HepG2 (cell line): Measurements from ENCODE around the gene CFAP210. TPM values are rescaled to one million over a fixed set of nuclear protein-coding genes. Genes with fewer than 3 reads are reported as not detected.

Experiments used
- ATAC-seq: fragments of 200-7000 bp; cut with Tn5 transposase; 3 replicates; pipeline ENCODE4 v1.9.1; 2020; ENCODE audit warnings: mild to moderate bottlenecking, moderate library complexity
- BruUV-seq: library from RNA; stranded (reverse); fragments of 400-500 nt; replicated peaks from 2 replicates; lab custom pipeline; 2021; lab: Mats Ljungman, UMichigan
- CTCF ChIA-PET: fragments of 300-600 bp; formaldehyde crosslinking; extraction: SDS; loops from one replicate; lab custom pipeline; 2021; ENCODE audit warnings: low total read pairs, inconsistent platforms, low intra/inter-chr PET ratio; lab: Yijun Ruan, JAX
- POLR2A ChIA-PET: fragments of 350-600 bp; sonication (Branson Sonifier 250); formaldehyde crosslinking; loops from one replicate; lab custom pipeline; 2020; ENCODE audit warnings: antibody characterized with exemption, inconsistent platforms; lab: Yijun Ruan, JAX
- DNase-seq: peaks from one replicate; pipeline ENCODE4 v3.0.0-alpha.2; 2015; ENCODE audit warnings: low spot score
- FAIRE-seq: peaks from 3 replicates; lab custom pipeline; 2011; peaks lifted over from hg19 to GRCh38; lab: Jason Lieb, UNC
- H2AFZ ChIP-seq: one replicate; pipeline ENCODE4 v1.6.1; 2011; ENCODE audit warnings: low read length, inconsistent platforms
- H3K27ac ChIP-seq: fragments of 300-600 bp; 3 replicates; pipeline ENCODE4 v1.8.0; 2011; ENCODE audit warnings: mixed run types, mild to moderate bottlenecking, mixed read lengths, low read length, inconsistent platforms; ENCODE audit not compliant: insufficient read depth; ENCODE audit errors: extremely low read length
- H3K27me3 ChIP-seq, 2 experiments: fragments of 200-600 bp in 1 of 2; 2 replicates in 1 of 2; 3 replicates in 1 of 2; pipeline versions ENCODE4 v1.6.0 to v1.8.0; 2011; ENCODE audit warnings: low read length in 2 of 2, mild to moderate bottlenecking in 2 of 2, moderate library complexity in 2 of 2, inconsistent platforms in 1 of 2; ENCODE audit not compliant: insufficient read depth in 2 of 2, control insufficient read depth in 1 of 2
- H3K36me3 ChIP-seq, 2 experiments: fragments of 200-600 bp in 1 of 2; replicated peaks in 1 of 2; 2 replicates in 1 of 2; 3 replicates in 1 of 2; pipeline versions ENCODE4 v1.5.1 to v1.8.0; 2011; ENCODE audit warnings: low read length in 2 of 2, inconsistent platforms in 1 of 2; ENCODE audit not compliant: insufficient read depth in 2 of 2, control insufficient read depth in 1 of 2
- H3K4me1 ChIP-seq: 2 replicates; pipeline ENCODE4 v1.5.1; 2012; ENCODE audit warnings: low read length, inconsistent platforms; ENCODE audit not compliant: insufficient read depth
- H3K4me2 ChIP-seq: 2 replicates; pipeline ENCODE4 v1.6.0; 2011; ENCODE audit warnings: low read depth, low read length, inconsistent platforms
- H3K4me3 ChIP-seq, 3 experiments: fragments of 200-600 bp in 1 of 3; sonication (generic), shearing (Covaris generic) in 1 of 3; replicated peaks in 1 of 3; 2 replicates each; pipeline ENCODE4 v1.5.1; 2011 to 2016; ENCODE audit warnings: low read length in 3 of 3, inconsistent platforms in 2 of 3, low read depth in 2 of 3, mild to moderate bottlenecking in 2 of 3, control low read depth in 1 of 3, mixed read lengths in 1 of 3; ENCODE audit not compliant: insufficient read depth in 1 of 3
- H3K79me2 ChIP-seq: one replicate; pipeline ENCODE4 v1.6.1; 2011; ENCODE audit warnings: low read length, inconsistent platforms; ENCODE audit not compliant: insufficient read depth
- H3K9ac ChIP-seq: 2 replicates; pipeline ENCODE4 v1.6.0; 2011; ENCODE audit warnings: mild to moderate bottlenecking, low read depth, low read length, inconsistent platforms; ENCODE audit not compliant: insufficient read depth
- H3K9me3 ChIP-seq: 2 replicates; pipeline ENCODE4 v1.5.1; 2012; ENCODE audit warnings: mild to moderate bottlenecking, low read length
- H4K20me1 ChIP-seq: 2 replicates; pipeline ENCODE4 v1.6.0; 2011; ENCODE audit warnings: inconsistent platforms, mild to moderate bottlenecking, low read length, moderate library complexity; ENCODE audit not compliant: insufficient read depth
- ASH2L ChIP-seq: fragments of 300-600, 200-600 bp; sonication (generic); IDR thresholded peaks from 2 replicates; pipeline ENCODE4 v1.7.0; 2017; ENCODE audit warnings: low read depth, mild to moderate bottlenecking, moderate library complexity, mixed read lengths, low read length; ENCODE audit not compliant: insufficient read length
- MIER3 ChIP-seq: IDR thresholded peaks from 2 replicates; pipeline ENCODE4 v1.6.1; 2016; ENCODE audit warnings: missing compliant biosample characterization, borderline replicate concordance
- TBX3 ChIP-seq: fragments of 450-650 bp; IDR thresholded peaks from 2 replicates; pipeline ENCODE4 v1.6.1; 2017; ENCODE audit warnings: antibody characterized with exemption, mild to moderate bottlenecking, inconsistent platforms, borderline replicate concordance
- XRCC5 ChIP-seq: fragments of 200-400 bp; formaldehyde crosslinking; optimal IDR thresholded peaks from 2 replicates; pipeline ENCODE3; 2017; ENCODE audit warnings: mild to moderate bottlenecking, low read length
- ZSCAN21 ChIP-seq: sonication (generic); formaldehyde crosslinking; IDR thresholded peaks from 2 replicates; pipeline ENCODE4 v1.8.0; 2022; ENCODE audit warnings: mild to moderate bottlenecking, missing genetic modification reagents, moderate library complexity, borderline replicate concordance
- WGBS: methylation state at CpG from one replicate; pipeline ENCODE4 v1.1.6; 2017; ENCODE audit warnings: low lambda C conversion rate; 5-methylcytosine and 5-hydroxymethylcytosine counted together
- in situ Hi-C: cut with HindIII; loops from 2 replicates; pipeline ENCODE4 v1.10.0; 2017; ENCODE audit warnings: low pct_unique_long_range_greater_than_20kb; ENCODE audit not compliant: extremely low pct_ligation_motif_present
- intact Hi-C: fragments of 100-400 bp; cut with micrococcal nuclease; formaldehyde crosslinking; loops from one replicate; pipeline ENCODE4 v1.10.0; 2022; ENCODE audit not compliant: unreplicated experiment
- polyA plus RNA-seq, 8 experiments: library from polyadenylated mRNA; depleted of rRNA in 3 of 8; stranded (reverse) in 7 of 8; unstranded in 1 of 8; fragments of >200 nt; fragmentation: Illumina TruSeq in 4 of 8; extraction: Trizol in 4 of 8; gene quantifications; 2 replicates each; pipeline versions ENCODE4 v1.2.1 to v1.2.3, GENCODE V29; 2011 to 2016; ENCODE audit warnings: low read depth in 4 of 8, missing spikeins in 1 of 8, mixed read lengths in 1 of 8; ENCODE audit not compliant: insufficient read depth in 1 of 8
- total RNA-seq, 5 experiments: library from RNA; depleted of rRNA; stranded (reverse); fragments of >200 nt; fragmentation: Illumina TruSeq; extraction: Trizol; gene quantifications; 2 replicates each; pipeline ENCODE4 v1.2.3, GENCODE V29; 2016; ENCODE audit warnings: low read depth in 1 of 5
- TF ChIP-seq, protein P1 (sequence below): sonication (generic); formaldehyde crosslinking; IDR thresholded peaks from 2 replicates; pipeline ENCODE4 v1.5.0; 2020; ENCODE audit warnings: mild to moderate bottlenecking, missing genetic modification reagents
- TF ChIP-seq, protein P2 (sequence below): sonication (generic); formaldehyde crosslinking; IDR thresholded peaks from 2 replicates; pipeline ENCODE4 v1.5.0; 2020; ENCODE audit warnings: missing genetic modification reagents, mild to moderate bottlenecking, borderline replicate concordance

Gene CFAP210
- total and polyA plus RNA-seq, 2 of the 13 experiments (the other 11 are each of a cell fraction or from before 2014, with no cell fraction given) = 0.18 TPM; not detected in 1

DNA sequence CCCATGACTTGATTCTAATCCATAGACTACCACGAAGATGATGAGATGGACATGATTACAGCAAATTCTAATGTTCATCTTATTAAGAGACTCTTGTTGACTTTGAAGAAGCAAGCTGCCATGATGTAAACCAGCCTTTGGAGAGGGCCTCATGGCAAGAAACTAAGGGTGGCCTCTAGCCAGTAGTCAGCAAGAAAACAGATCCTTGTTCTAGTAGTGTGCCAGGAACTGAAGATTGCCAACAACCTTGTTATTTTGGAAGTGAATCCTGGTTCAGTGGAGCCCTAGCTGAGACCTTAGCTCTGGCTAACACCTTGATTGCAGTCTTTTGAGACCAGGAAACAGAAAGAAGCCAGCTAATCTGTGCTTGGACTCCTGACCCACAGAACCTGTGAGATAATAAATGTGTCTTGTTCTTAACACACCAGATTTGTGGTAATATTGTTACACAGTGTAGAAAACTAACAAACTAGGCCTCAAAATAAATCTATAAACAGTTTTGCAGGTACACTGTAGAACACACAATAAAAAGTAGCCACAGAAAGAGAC lies 10.0 kb upstream of the CFAP210 start:
- no peak for FAIRE-seq
- CTCF ChIA-PET = no interaction called here
- no peak overlapping the region for H3K4me2 ChIP-seq
- 100% methylated on average over 1 of the region's 1 CpG for WGBS
- H3K9me3 ChIP-seq = no peaks in the 10 kb centered on the region
- POLR2A ChIA-PET = interaction anchor here (0.9 to 2.4 kb wide), 3 partner anchors 9 to 21 kb away, joined by 3 to 20 read pairs (median 4); no protein-coding TSS in a partner anchor
- no peak overlapping the region for H3K27ac ChIP-seq
- intact Hi-C loops = no loop called here
- H3K4me1 ChIP-seq = no peaks in the 10 kb centered on the region
- H3K36me3 ChIP-seq = peaks cover 4 to 18% of the 10 kb centered on the region in 2 experiments
- no peak overlapping the region for H2AFZ ChIP-seq
- no peaks in the 10 kb centered on the region for H4K20me1 ChIP-seq
- no peaks in the 10 kb centered on the region for H3K27me3 ChIP-seq
- no peak overlapping the region for H3K4me3 ChIP-seq
- no peak overlapping the region for H3K9ac ChIP-seq
- BruUV-seq = no TSS peak
- in situ Hi-C loops = no loop called here
- TF ChIP-seq XRCC5 (no peak), ZSCAN21 (CRISPR knock-in tag) (no peak), MIER3 (CRISPR knock-in tag) (no peak), TBX3 (no peak), ASH2L (no peak)
- TF ChIP-seq, protein P1, sequence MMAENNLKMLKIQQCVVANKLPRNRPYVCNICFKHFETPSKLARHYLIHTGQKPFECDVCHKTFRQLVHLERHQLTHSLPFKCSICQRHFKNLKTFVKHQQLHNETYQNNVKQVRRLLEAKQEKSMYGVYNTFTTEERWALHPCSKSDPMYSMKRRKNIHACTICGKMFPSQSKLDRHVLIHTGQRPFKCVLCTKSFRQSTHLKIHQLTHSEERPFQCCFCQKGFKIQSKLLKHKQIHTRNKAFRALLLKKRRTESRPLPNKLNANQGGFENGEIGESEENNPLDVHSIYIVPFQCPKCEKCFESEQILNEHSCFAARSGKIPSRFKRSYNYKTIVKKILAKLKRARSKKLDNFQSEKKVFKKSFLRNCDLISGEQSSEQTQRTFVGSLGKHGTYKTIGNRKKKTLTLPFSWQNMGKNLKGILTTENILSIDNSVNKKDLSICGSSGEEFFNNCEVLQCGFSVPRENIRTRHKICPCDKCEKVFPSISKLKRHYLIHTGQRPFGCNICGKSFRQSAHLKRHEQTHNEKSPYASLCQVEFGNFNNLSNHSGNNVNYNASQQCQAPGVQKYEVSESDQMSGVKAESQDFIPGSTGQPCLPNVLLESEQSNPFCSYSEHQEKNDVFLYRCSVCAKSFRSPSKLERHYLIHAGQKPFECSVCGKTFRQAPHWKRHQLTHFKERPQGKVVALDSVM = no peak
- TF ChIP-seq, protein P2, sequence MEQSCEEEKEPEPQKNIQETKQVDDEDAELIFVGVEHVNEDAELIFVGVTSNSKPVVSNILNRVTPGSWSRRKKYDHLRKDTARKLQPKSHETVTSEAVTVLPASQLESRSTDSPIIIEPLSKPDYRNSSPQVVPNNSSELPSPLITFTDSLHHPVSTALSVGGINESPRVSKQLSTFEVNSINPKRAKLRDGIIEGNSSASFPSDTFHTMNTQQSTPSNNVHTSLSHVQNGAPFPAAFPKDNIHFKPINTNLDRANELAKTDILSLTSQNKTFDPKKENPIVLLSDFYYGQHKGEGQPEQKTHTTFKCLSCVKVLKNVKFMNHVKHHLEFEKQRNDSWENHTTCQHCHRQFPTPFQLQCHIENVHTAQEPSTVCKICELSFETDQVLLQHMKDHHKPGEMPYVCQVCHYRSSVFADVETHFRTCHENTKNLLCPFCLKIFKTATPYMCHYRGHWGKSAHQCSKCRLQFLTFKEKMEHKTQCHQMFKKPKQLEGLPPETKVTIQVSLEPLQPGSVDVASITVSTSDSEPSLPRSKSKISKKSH = no peak
- TF ChIP-seq, all 625 proteins: peak for 0
- no peaks in the 10 kb centered on the region for H3K79me2 ChIP-seq
- no peak for ATAC-seq
- no peak for DNase-seq
